GM20000 (cell line): ENCODE results near the gene AFDN.

Experiments used
- DNase-seq: peaks from one replicate; pipeline ENCODE4 v3.0.0; 2012; ENCODE audit warnings: low spot score
- TF ChIP-seq, protein P1 (sequence below): IDR thresholded peaks from 2 replicates; pipeline ENCODE4 v1.5.1; 2012; ENCODE audit warnings: mild to moderate bottlenecking, control low read depth; ENCODE audit errors: extremely low read depth, missing control alignments

Gene AFDN

DNA sequence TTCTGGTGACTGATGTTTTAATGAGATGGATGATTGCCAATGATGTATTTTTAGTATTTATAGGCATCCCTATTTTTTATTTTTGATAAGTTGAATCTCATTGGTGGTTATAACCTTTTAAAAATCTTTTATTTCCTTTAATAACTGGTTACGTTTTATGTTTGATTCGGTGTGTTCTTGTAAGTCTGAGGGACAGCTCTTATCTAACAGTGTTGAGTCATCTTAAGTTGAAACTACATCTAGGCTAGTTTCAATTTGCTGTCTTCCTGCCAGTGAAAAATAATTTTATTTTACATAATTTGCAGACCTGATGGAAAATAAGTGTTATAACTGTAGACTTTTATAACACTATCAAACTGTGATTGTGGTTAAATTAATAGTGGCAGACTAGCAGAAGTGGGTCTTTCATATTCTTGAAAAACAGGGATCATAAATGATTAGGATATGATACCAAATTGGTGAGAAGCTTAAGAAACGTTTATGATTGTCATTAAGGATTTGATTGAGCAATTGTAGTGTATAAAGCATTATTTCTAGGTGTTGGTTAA lies 4.6 kb downstream of the AFDN start:
- DNase-seq = no peak
- TF ChIP-seq, protein P1, sequence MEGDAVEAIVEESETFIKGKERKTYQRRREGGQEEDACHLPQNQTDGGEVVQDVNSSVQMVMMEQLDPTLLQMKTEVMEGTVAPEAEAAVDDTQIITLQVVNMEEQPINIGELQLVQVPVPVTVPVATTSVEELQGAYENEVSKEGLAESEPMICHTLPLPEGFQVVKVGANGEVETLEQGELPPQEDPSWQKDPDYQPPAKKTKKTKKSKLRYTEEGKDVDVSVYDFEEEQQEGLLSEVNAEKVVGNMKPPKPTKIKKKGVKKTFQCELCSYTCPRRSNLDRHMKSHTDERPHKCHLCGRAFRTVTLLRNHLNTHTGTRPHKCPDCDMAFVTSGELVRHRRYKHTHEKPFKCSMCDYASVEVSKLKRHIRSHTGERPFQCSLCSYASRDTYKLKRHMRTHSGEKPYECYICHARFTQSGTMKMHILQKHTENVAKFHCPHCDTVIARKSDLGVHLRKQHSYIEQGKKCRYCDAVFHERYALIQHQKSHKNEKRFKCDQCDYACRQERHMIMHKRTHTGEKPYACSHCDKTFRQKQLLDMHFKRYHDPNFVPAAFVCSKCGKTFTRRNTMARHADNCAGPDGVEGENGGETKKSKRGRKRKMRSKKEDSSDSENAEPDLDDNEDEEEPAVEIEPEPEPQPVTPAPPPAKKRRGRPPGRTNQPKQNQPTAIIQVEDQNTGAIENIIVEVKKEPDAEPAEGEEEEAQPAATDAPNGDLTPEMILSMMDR = no peak

DNA sequence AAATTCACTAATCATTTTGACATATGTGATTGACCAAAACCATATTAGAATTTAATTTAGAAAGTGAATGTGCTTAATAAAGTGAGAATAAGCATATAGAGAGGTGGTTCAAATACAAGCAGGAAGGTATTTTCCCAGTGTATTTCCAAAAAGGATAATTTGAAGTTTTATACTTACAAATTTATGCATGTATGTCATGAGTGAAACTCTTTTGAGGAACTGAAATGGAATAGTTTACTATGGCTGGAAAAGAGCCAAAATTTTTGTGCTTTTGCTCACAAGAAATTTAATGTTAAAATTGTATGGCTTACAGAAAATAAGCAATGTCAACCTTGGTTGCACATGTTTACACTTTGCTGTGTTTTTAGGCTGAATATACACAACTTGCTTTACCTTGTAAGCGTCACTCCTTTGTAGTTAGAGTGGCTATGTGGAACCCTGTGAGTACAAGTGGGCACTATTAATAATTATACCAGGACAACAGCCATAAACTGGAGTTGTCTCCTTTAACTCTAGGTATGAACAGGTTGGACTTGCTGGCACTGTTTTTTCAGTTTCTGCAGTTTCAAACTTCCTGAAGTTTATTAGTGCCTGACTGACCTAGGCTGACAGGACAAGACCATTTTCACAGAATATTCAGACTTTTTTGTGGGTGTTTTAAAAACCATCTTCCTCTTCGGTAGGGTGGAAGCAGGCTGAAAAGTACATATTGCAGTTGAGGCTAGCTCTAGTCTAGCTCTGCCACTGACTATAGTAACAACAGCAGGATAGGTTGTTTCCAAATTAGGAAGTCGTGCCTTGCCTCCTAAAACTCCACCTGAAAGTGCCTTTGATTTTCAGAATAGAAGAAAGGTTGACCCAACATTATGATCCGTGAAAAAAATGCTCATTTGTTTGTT lies 6.0 kb downstream of the AFDN start:
- TF ChIP-seq, protein P1 = no peak
- no peak for DNase-seq

DNA sequence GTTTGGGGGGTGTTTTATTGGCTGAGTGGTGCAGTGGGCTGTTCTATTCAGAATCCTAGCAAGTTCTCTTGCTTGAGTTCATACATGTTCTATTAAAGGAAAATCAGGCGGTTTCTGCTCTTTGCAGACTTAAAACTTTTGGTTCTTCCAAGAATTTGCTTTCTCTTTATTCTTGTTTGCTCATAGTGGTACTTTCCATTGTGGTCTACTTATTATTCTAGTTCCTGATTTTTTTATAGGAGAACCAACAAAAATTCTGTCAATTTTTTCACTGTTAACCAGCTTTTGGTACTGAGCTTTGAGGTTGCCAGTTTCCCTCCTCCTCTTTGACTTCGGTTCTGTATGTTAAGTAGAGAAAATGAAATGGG lies 6.7 kb downstream of the AFDN start:
- no peak for DNase-seq
- TF ChIP-seq, protein P1 = no peak

DNA sequence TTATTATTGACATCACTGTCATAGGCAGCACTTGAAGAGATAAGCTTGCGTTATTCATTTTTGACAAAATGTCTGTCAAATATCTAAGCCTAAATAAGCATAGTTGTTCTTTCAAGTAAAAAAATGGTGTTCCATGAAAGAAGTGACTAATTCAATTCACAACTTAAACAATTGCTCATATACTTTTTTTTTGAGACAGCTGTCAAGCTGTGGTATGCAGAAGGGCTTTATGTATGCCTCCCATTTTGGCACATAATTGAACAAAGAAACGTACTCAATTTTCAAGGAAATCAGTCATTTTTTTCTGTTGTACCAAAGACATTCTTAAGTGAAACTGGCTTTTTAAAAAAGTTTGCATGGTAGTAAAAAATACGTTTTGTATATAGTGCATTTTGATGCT lies 8.5 kb downstream of the AFDN start:
- TF ChIP-seq, protein P1 = no peak

DNA sequence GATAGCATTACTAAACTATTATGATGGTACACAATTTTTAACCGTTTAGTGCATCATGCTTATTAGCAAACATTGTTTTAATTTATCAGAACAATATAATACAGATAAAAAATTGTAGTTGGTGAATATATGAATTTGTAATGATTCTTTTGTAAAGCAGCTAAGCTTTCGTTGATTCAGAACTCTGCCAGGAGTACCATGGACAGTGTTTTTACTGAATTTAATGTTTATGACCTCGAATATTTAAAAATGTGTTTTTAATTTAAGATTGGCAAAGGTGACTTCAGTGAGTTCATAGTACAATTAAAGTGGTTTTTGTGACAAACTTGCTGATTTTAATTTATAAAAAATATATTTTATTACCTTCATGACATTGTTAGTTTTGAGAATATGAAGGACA lies 10.0 kb downstream of the AFDN start:
- TF ChIP-seq, protein P1 = no peak
- no peak for DNase-seq

More for the DNA sequence above, 8.5 kb downstream of the AFDN start:
- DNase-seq = no peak

DNA sequence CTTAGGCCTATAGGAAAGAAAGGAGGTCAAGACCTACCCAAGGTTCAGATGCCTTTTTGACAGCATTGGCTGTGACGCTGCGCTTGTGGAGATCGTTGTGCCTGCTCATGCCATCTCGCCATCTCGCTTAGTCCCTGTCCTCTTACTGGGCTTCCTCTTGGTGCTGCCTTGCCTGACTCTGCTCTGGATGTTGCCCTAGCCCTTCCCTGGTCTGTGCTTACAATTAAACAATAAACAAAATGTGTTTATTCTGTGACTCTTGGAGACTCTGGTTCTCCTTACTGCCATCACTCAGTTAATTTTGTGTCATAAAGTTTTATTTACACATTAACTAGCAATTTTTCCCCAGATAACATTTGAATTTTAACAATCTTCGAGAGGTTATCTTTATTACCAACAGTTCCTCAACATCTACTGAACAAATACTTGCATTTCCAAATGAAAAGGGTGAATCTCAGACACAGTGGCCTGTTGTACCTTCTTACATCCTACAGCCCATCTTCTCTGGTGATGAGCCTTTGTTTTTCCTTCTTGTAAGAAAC lies 11.6 kb downstream of the AFDN start:
- DNase-seq = no peak
- TF ChIP-seq, protein P1 = no peak

DNA sequence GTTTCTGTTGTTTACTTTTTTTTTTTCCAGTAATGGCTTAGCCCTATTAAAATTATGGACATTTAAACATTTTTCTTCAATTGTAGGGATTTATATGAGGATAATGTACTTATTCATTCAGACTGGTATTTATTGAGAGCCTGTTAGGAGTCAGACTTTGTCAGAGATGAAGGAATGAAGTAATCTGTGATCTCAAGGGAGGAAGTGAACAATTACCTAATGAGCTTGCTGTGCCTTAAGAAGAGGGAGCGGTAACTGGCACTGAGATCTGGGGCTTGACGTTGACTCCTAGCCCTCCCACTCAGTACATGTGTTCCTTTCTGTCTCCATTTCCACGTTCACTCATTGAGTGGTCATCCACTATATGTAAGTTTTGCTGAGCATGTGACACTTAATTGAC lies 12.6 kb downstream of the AFDN start:
- TF ChIP-seq, protein P1 = no peak
- no peak for DNase-seq
